A673 (cell line): Measurements from ENCODE around the gene GRIK4. TPM values are rescaled to one million over a fixed set of nuclear protein-coding genes. Genes with fewer than 3 reads are reported as not detected.

ENCODE experiments used
- BruUV-seq: library from RNA; stranded (reverse); fragments of 400-500 nt; replicated peaks from 2 replicates; lab custom pipeline; 2021; lab: Mats Ljungman, UMichigan
- CTCF ChIA-PET: fragments of 300-600 bp; sonication (Branson Sonifier 250); formaldehyde crosslinking; loops from one replicate; lab custom pipeline; 2022; ENCODE audit warnings: antibody characterized with exemption; lab: Charles Lee
- POLR2A ChIA-PET: fragments of 300-600 bp; sonication (Branson Sonifier 250); formaldehyde crosslinking; loops from one replicate; lab custom pipeline; 2022; ENCODE audit warnings: antibody characterized with exemption; ENCODE audit not compliant: low non-redundant PET; lab: Charles Lee
- DNase-seq: peaks from one replicate; pipeline ENCODE4 v3.0.0-alpha.2; 2015; ENCODE audit warnings: low spot score
- H3K27ac ChIP-seq: fragments of 200-600 bp; sonication (generic); 2 replicates; pipeline ENCODE4 v1.5.1; 2016; ENCODE audit warnings: mixed run types, low read depth, mild to moderate bottlenecking, mixed read lengths, antibody characterized with exemption, low read length; ENCODE audit not compliant: poor library complexity, severe bottlenecking
- H3K27me3 ChIP-seq: fragments of 200-600 bp; sonication (generic); replicated peaks from 2 replicates; pipeline ENCODE4 v1.6.1; 2017; ENCODE audit warnings: mixed run types, low read depth, mild to moderate bottlenecking, mixed read lengths, antibody characterized with exemption, low read length; ENCODE audit not compliant: insufficient read depth, poor library complexity
- H3K36me3 ChIP-seq: fragments of 200-600 bp; sonication (generic); 2 replicates; pipeline ENCODE4 v1.6.1; 2016; ENCODE audit warnings: mixed run types, mild to moderate bottlenecking, mixed read lengths, antibody characterized with exemption, low read length; ENCODE audit not compliant: insufficient read depth, poor library complexity, severe bottlenecking
- H3K4me1 ChIP-seq: fragments of 200-600 bp; sonication (generic); 2 replicates; pipeline ENCODE4 v1.6.1; 2017; ENCODE audit warnings: mixed run types, mild to moderate bottlenecking, mixed read lengths, antibody characterized with exemption, low read length; ENCODE audit not compliant: insufficient read depth, poor library complexity, severe bottlenecking
- H3K4me3 ChIP-seq: fragments of 200-600 bp; sonication (generic); 2 replicates; pipeline ENCODE4 v1.5.1; 2016; ENCODE audit warnings: low read depth, mixed run types, mild to moderate bottlenecking, mixed read lengths, low read length; ENCODE audit not compliant: poor library complexity, severe bottlenecking
- H3K9me3 ChIP-seq: fragments of 200-600 bp; sonication (generic); 2 replicates; pipeline ENCODE4 v1.6.1; 2016; ENCODE audit warnings: mixed run types, low read depth, mild to moderate bottlenecking, mixed read lengths, antibody characterized with exemption, low read length; ENCODE audit not compliant: poor library complexity, severe bottlenecking
- CTCF ChIP-seq: fragments of 300-800, 200-600 bp; sonication (generic); conservative IDR thresholded peaks from 2 replicates; pipeline ENCODE4 v1.5.1; 2017; ENCODE audit warnings: low read depth, mild to moderate bottlenecking, antibody characterized with exemption, low read length, moderate library complexity, mixed read lengths
- EZH2 ChIP-seq: fragments of 200-600 bp; sonication (generic); IDR thresholded peaks from 2 replicates; pipeline ENCODE4 v1.6.1; 2017; ENCODE audit warnings: borderline replicate concordance, low read depth, mild to moderate bottlenecking, mixed read lengths, antibody characterized with exemption, low read length; ENCODE audit not compliant: poor library complexity, severe bottlenecking
- intact Hi-C: fragments of 100-400 bp; cut with micrococcal nuclease; formaldehyde crosslinking; loops from one replicate; pipeline ENCODE4 v1.10.0; 2022; ENCODE audit not compliant: unreplicated experiment
- total RNA-seq: library from RNA; stranded (reverse); gene quantifications from 2 replicates; pipeline ENCODE4 v1.2.3, GENCODE V29; 2021

Gene GRIK4
- total RNA-seq, 1 experiment from 2014 or later = not detected

DNA sequence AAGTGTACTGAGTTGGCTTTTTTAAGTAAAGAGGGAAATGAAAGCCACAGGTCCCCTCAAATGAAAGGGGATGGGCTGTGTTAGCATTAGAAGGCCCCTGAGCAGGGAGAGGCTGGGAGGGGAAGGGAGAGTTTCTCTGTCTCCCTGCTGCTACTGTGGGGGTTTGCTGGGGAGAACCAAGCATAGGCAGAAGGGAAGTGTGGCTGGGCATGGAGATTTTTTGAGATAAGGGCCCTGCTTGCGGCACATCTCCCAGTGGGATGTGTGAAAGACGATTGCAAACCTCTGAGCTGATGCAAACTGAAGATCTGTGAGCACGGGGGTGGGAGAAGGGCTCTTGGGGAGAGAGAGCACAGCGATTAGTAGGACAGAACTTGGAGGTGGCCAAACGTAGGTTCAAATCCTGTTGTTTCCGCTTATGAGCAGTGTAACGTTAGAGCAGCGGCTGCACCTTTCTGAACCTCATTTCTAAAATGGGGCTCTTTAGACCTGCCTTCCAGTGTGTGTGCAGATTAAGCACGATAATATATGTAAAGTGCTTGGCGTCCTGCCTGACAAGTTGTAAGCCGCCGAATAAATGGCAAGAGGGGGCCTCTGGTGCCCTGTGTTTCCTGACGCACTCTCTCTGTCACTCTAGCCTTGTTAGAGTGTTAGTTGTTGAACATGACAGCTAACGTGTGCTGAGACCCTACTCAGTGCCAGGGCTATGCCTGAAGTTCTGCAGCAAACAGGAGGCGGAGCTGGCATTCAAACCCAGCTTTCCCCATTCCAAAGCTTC lies 122.3 kb downstream of the GRIK4 start:
- H3K27me3 ChIP-seq = peaks cover 19% of the 10 kb centered on the region
- no peaks in the 10 kb centered on the region for H3K9me3 ChIP-seq
- no peaks in the 10 kb centered on the region for H3K36me3 ChIP-seq
- BruUV-seq = no TSS peak
- DNase-seq = peak; percentile 74
- H3K27ac ChIP-seq = no peak overlapping the region
- POLR2A ChIA-PET = no interaction called here
- peaks cover 25% of the 10 kb centered on the region for H3K4me1 ChIP-seq
- CTCF ChIA-PET = interaction anchor here (0.6 kb wide), 1 partner anchor 51 kb away, joined by 3 read pairs; no protein-coding TSS in a partner anchor
- TF ChIP-seq CTCF = no peak
- no peak overlapping the region for H3K4me3 ChIP-seq
- intact Hi-C loops = no loop called here

DNA sequence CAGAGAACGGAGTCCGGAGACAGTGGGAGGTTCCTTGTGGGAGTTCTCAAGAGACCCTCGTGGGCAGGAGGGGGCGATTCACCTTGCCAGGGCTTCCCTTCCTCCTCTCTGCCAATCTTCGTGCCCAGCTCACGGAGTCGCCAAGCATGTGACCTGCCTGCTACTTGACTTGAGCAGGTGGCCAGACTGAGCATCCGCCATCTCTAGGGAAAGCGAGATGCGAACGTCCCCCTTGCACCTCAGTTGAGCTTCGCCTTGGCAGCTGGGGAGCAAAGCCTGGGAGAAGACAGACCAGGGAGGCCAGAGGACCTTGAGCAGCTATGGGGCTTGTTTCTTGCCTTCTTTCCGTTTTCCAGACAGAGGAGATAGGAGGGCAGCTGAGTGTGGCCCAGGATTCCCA lies 123.2 kb downstream of the GRIK4 start:
- Histone ChIP-seq H3K9me3 (no peaks in the 10 kb centered on the region), H3K4me1 (peaks cover 25% of the 10 kb centered on the region), H3K4me3 (no peak overlapping the region), H3K36me3 (no peaks in the 10 kb centered on the region), H3K27me3 (peaks cover 19% of the 10 kb centered on the region), H3K27ac (no peak overlapping the region)
- no TSS peak for BruUV-seq
- intact Hi-C loops = no loop called here
- TF ChIP-seq EZH2 (no peak), CTCF (no peak)
- DNase-seq = no peak
- ChIA-PET CTCF (no interaction called here), POLR2A (no interaction called here)

DNA sequence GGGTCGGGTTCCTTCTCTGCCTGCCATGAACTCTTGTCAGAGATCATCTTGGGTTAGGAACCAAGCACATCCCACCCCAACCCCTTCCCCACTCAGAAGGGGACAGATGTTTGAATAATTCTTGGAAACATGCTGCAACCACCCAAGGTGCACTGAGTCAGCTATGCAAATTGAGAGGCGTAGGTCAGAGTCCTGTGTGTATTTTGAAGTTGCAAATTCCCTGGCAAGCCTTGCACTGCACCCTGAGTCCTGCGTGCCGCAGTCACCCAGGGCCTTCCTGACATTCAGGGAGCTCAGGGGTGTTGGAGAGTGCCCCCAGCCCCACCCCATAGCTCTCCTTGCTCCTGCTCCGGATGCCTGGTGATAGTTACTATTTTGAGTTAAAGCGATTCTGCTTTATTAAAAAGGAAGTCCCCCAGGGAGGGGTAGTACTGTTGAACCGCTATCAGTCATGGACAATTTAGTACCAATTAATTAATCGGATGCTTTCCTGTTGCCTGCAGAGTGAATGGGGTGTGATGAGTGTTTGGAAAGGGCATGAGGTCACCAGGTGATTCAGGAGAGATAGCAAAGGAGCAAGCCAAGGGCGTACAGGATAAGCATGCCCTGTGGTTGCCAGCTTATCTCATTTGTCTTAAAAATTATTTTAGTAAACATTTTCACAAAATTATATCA lies 123.7 kb downstream of the GRIK4 start:
- POLR2A ChIA-PET = no interaction called here
- BruUV-seq = no TSS peak
- Histone ChIP-seq H3K9me3 (no peaks in the 10 kb centered on the region), H3K4me3 (no peak overlapping the region), H3K27me3 (peaks cover 19% of the 10 kb centered on the region), H3K36me3 (no peaks in the 10 kb centered on the region), H3K27ac (no peak overlapping the region), H3K4me1 (peaks cover 25% of the 10 kb centered on the region)
- CTCF ChIA-PET = no interaction called here
- intact Hi-C loops = no loop called here
- peak; percentile 24 for DNase-seq
- no peak for TF ChIP-seq CTCF
- TF ChIP-seq EZH2 = no peak
